Measurements from ENCODE around the gene KHNYN. TPM values are rescaled to one million over a fixed set of nuclear protein-coding genes. Genes with fewer than 3 reads are reported as not detected.

The KHNYN gene
- total and polyA plus RNA-seq, 12 donors: 18.5 to 76.9 (median 45.1) TPM

DNA sequence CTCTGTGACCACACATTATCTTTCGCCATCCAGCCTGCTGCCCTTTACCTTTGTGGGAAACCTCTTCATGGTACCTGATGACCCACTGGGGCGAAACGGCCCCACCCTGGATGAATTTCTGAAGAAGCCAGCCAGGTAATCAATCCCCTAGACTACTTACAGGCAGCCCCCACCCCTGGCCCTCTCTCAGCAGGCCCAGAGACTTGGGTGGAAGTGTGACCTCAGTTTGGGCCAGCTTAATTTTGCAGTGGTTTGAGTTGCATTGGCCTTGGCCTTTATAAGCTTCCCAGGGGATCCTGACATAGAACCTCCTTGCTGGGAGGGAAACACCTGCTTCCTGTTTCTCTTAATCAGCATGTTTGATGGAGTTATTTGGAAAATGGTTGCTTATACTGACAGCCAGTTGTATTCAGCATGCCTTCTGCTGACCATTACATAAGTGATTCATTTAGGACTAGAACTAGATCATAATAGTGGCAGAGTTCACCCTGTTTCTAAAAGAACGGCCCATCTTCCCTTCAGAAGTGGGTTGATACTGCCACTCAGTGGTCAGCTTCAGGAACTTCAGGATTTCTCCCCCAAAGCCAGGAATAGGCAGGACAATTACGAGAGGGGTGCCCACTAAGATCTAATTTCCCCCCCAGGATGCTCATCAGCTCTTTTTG, 6.7 kb downstream of the KHNYN start:
- Histone ChIP-seq H3K4me1 (replicated peaks in 1 of 2) (peaks cover 23 to 68% of the 10 kb centered on the region in 2 donors), H3K27me3 (no peaks in the 10 kb centered on the region), H3K27ac (peak overlapping the region in 4 of 5 donors; percentile 65 to 89 (median 76)), H3K4me3 (no peak overlapping the region), H3K36me3 (replicated peaks in 1 of 2) (peaks cover 0 to 69% of the 10 kb centered on the region in 2 donors), H3K9me3 (replicated peaks in 1 of 3) (no peaks in the 10 kb centered on the region)
- TF ChIP-seq POLR2A (IDR thresholded peaks at IDR 0.05): peak in 1 of 2 donors; percentile 25
- TF ChIP-seq, protein P1, sequence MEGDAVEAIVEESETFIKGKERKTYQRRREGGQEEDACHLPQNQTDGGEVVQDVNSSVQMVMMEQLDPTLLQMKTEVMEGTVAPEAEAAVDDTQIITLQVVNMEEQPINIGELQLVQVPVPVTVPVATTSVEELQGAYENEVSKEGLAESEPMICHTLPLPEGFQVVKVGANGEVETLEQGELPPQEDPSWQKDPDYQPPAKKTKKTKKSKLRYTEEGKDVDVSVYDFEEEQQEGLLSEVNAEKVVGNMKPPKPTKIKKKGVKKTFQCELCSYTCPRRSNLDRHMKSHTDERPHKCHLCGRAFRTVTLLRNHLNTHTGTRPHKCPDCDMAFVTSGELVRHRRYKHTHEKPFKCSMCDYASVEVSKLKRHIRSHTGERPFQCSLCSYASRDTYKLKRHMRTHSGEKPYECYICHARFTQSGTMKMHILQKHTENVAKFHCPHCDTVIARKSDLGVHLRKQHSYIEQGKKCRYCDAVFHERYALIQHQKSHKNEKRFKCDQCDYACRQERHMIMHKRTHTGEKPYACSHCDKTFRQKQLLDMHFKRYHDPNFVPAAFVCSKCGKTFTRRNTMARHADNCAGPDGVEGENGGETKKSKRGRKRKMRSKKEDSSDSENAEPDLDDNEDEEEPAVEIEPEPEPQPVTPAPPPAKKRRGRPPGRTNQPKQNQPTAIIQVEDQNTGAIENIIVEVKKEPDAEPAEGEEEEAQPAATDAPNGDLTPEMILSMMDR (IDR thresholded peaks at IDR 0.05): peak; percentile 57 to 95 (median 88)
- 31 to 40% (median 37%) methylated on average over 4 to 5 of the region's 5 CpGs for WGBS, 4 donors
- intact Hi-C loops (cut with DNase I): no loop called here
- peak in 6 of 7 donors; percentile 54 to 71 (median 64) for DNase-seq

DNA sequence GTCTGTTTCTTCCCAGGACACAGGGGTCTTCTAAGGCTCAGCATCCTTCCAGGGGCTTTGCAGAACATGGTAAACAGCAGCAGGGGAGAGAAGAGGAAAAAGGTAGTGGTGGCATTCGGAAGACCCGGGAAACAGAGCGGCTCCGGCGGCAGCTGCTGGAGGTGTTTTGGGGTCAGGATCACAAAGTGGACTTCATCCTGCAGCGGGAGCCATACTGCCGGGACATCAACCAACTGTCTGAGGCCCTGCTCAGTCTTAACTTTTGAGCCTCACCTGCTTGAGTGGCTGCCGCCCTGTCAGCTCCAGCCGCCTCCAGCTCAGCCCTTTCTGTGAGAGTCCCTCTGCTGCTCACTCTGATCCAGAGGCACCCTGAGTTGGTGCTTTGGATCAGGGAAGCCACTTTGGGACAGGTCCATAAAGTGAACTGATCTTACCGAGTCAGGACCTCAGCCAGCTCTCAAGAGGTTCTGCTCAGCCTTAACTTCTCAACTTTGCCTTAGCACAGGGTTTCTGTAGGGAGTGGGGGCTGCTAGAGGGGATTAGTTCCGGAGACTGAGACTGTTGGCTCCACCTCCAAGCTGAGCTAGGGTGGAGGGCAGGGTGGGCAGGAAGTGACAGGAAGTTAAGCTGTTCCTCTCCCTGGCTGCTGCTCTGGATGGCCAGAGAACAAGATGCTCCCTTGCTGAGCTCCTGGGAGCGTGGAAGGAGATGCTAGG, 7.4 kb downstream of the KHNYN start:
- Histone ChIP-seq H3K36me3 (replicated peaks in 1 of 2) (peaks cover 0 to 68% of the 10 kb centered on the region in 2 donors), H3K9me3 (replicated peaks in 1 of 3) (no peaks in the 10 kb centered on the region), H3K4me3 (no peak overlapping the region), H3K4me1 (replicated peaks in 1 of 2) (peaks cover 16 to 67% of the 10 kb centered on the region in 2 donors), H3K27me3 (no peaks in the 10 kb centered on the region), H3K27ac (peak overlapping the region in 4 of 5 donors; percentile 41 to 89 (median 73))
- 56 to 67% (median 64%) methylated on average over 8 to 12 of the region's 12 CpGs for WGBS, 4 donors
- TF ChIP-seq, protein P1 (IDR thresholded peaks at IDR 0.05): peak in 1 of 6 experiments; percentile 19
- no peak for TF ChIP-seq POLR2A (IDR thresholded peaks at IDR 0.05)
- DNase-seq: peak in 1 of 7 donors; percentile 16
- intact Hi-C loops (cut with DNase I): no loop called here

DNA sequence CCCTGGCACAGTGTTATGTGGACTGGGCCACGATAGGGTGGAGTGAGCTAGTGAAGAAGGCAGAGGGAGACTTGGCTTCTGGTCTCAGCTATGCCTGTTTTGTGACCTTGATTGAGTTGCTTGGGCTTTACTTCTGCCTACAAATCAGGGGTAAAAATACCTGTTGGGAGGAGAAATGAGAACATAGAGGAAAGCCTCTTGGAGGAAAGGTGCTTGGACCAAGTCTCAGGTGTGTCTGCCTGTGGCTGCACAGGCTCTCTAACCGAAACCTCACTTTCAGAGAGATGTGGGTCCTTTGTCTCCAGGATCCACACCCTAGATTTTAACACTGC, 7.9 kb downstream of the KHNYN start:
- Histone ChIP-seq H3K4me3 (no peak overlapping the region), H3K9me3 (replicated peaks in 1 of 3) (no peaks in the 10 kb centered on the region), H3K36me3 (replicated peaks in 1 of 2) (peaks cover 0 to 63% of the 10 kb centered on the region in 2 donors), H3K27ac (peak overlapping the region in 2 of 5 donors; percentile 81 to 89), H3K27me3 (no peaks in the 10 kb centered on the region), H3K4me1 (replicated peaks in 1 of 2) (peaks cover 14 to 61% of the 10 kb centered on the region in 2 donors)
- intact Hi-C loops (cut with DNase I): no loop called here
- no peak for TF ChIP-seq POLR2A (IDR thresholded peaks at IDR 0.05)
- TF ChIP-seq, protein P1 (IDR thresholded peaks at IDR 0.05): no peak
- WGBS, 4 donors: 49 to 59% (median 56%) methylated on average over 2 of the region's 2 CpGs
- no peak for DNase-seq

DNA sequence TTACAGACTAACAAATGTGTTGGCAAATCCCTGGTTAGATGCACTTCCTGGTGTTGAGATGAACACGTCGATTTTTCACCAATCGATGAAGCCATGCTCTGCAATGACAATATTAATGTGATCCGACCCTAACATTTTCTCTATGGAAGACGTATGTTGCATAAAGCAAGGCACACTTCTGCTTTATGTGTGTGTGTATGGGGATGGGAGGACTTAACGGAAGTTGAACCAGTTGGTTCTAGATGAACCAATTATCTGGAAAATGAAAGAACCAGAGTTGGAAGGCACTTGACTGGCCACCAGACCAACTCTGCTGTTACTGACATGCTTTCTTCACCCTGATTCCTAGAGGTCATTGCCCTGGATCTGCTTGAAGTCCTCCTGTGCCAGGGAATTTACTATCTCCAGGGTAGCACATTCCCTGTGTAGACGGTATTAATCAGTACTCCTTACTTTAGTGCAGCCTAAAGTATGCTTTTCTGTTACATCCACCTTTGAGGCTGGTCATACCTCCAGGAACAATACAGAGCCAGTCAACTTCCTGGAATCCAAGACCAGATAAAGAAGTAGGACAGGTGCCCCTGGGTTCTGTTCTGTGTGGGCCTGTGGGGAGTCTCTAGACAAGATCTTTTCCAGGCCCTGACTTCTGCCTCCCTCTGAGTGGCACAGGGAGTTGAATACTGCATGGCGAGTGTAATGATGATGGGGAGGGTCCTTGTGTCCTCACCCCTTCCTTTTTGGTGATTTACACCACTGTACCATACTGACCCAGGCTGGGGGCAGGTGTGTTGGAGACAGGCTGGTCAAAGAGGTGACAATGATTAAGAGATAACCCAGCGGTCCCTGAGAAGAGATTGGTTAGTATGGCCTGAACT, 8.7 kb downstream of the KHNYN start:
- peaks cover 18 to 63% of the 10 kb centered on the region in 2 donors for H3K4me1 ChIP-seq (replicated peaks in 1 of 2)
- no peaks in the 10 kb centered on the region for H3K9me3 ChIP-seq (replicated peaks in 1 of 3)
- peak in 1 of 7 donors; percentile 12 for DNase-seq
- WGBS, 4 donors: 55 to 68% (median 63%) methylated on average over 9 of the region's 9 CpGs
- TF ChIP-seq, protein P1 (IDR thresholded peaks at IDR 0.05): no peak
- TF ChIP-seq POLR2A (IDR thresholded peaks at IDR 0.05): peak in 1 of 2 donors; percentile 6
- intact Hi-C loops (cut with DNase I): no loop called here
- H3K4me3 ChIP-seq: no peak overlapping the region
- H3K36me3 ChIP-seq (replicated peaks in 1 of 2): peaks cover 0 to 55% of the 10 kb centered on the region in 2 donors
- H3K27ac ChIP-seq: peak overlapping the region in 4 of 5 donors; percentile 1 to 89 (median 38)
- no peaks in the 10 kb centered on the region for H3K27me3 ChIP-seq
